Measurements from ENCODE around the gene HPRT1. TPM values are rescaled to one million over a fixed set of nuclear protein-coding genes. Genes with fewer than 3 reads are reported as not detected.
"Not testable (repeated sequence)": the region's sequence is repeated elsewhere in the genome, so short reads cannot be mapped to it uniquely, and the experiment has no call there.

HPRT1 gene
- total RNA-seq, 1 donor from 2014 or later, result 17.8 TPM

GRCh38 chrX:134461437-134461836, 1.5 kb downstream of the HPRT1 start:
- H3K36me3 Mint-ChIP-seq, result no peaks in the 10 kb centered on the region

GRCh38 chrX:134462927-134463326, 3.0 kb downstream of the HPRT1 start:
- Mint-ChIP-seq H3K27me3 (ENCODE audit: low read depth) (no peaks in the 10 kb centered on the region), H3K4me1 (peaks cover 7% of the 10 kb centered on the region), H3K27ac (no peak overlapping the region), H3K4me3 (no peak overlapping the region), H3K9me3 (peaks cover 4% of the 10 kb centered on the region), H3K36me3 (no peaks in the 10 kb centered on the region)
- no peak for DNase-seq (ENCODE audit: low spot score in 2 of 2, unreplicated experiment in 2 of 2)
- TF ChIP-seq, protein P1, sequence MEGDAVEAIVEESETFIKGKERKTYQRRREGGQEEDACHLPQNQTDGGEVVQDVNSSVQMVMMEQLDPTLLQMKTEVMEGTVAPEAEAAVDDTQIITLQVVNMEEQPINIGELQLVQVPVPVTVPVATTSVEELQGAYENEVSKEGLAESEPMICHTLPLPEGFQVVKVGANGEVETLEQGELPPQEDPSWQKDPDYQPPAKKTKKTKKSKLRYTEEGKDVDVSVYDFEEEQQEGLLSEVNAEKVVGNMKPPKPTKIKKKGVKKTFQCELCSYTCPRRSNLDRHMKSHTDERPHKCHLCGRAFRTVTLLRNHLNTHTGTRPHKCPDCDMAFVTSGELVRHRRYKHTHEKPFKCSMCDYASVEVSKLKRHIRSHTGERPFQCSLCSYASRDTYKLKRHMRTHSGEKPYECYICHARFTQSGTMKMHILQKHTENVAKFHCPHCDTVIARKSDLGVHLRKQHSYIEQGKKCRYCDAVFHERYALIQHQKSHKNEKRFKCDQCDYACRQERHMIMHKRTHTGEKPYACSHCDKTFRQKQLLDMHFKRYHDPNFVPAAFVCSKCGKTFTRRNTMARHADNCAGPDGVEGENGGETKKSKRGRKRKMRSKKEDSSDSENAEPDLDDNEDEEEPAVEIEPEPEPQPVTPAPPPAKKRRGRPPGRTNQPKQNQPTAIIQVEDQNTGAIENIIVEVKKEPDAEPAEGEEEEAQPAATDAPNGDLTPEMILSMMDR (IDR thresholded peaks at IDR 0.05; ENCODE audit: unreplicated experiment), result no peak

More at GRCh38 chrX:134461437-134461836, 1.5 kb downstream of the HPRT1 start:
- TF ChIP-seq, protein P1 (IDR thresholded peaks at IDR 0.05; ENCODE audit: unreplicated experiment), result no peak
- no peak overlapping the region for H3K4me3 Mint-ChIP-seq
- no peak overlapping the region for H3K27ac Mint-ChIP-seq
- no peak for DNase-seq (ENCODE audit: low spot score in 2 of 2, unreplicated experiment in 2 of 2)
- H3K4me1 Mint-ChIP-seq, result peaks cover 7% of the 10 kb centered on the region
- no peaks in the 10 kb centered on the region for H3K27me3 Mint-ChIP-seq (ENCODE audit: low read depth)
- H3K9me3 Mint-ChIP-seq, result peaks cover 8% of the 10 kb centered on the region

DNA sequence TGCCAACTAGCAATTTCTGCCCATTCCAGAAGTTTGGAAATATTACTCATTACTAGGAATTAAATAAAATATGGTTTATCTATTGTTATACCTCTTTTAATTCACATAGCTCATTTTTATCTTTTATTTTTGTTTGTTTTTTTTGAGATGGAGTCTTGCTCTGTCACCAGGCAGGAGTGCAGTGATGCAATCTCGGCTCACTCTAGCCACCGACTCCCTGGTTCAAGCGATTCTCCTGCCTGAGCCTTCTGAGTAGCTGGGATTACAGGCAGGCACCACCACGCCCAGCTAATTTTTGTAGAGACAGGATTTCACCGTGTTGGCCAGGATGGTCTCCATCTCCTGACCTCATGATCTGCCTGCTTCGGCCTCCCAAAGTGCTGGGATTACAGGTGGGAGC, 4.5 kb downstream of the HPRT1 start:
- H3K36me3 Mint-ChIP-seq; H3K4me1 Mint-ChIP-seq; DNase-seq (ENCODE audit: low spot score in 2 of 2, unreplicated experiment in 2 of 2); H3K27me3 Mint-ChIP-seq (ENCODE audit: low read depth); H3K27ac Mint-ChIP-seq; H3K4me3 Mint-ChIP-seq; H3K9me3 Mint-ChIP-seq: not testable (repeated sequence)

DNA sequence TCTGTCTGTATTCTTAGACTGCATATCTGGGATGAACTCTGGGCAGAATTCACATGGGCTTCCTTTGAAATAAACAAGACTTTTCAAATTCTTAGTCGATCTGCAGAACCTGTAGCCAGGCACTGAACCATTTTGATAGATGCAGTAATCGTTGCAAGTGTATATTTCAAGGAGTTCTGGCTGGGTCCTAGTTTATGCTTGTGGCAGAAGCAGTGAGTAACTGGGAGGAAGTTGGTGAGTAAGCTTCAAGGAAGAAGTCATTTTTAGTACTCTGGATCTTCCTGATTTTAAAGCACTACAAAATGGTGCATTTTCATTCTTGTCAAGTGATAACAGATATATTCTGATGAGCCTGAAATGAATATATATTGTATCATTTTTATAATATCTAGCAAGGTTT, 9.5 kb downstream of the HPRT1 start:
- Mint-ChIP-seq H3K4me3 (no peak overlapping the region), H3K9me3 (peaks cover 9% of the 10 kb centered on the region), H3K27me3 (ENCODE audit: low read depth) (no peaks in the 10 kb centered on the region), H3K4me1 (no peaks in the 10 kb centered on the region), H3K27ac (no peak overlapping the region), H3K36me3 (peaks cover 4% of the 10 kb centered on the region)
- DNase-seq (ENCODE audit: low spot score in 2 of 2, unreplicated experiment in 2 of 2), result no peak
- TF ChIP-seq, protein P1 (IDR thresholded peaks at IDR 0.05; ENCODE audit: unreplicated experiment), result no peak

- no peak for DNase-seq (ENCODE audit: low spot score in 2 of 2, unreplicated experiment in 2 of 2)
- no peaks in the 10 kb centered on the region for H3K4me1 Mint-ChIP-seq
- H3K27me3 Mint-ChIP-seq (ENCODE audit: low read depth), result no peaks in the 10 kb centered on the region
- peaks cover 5% of the 10 kb centered on the region for H3K36me3 Mint-ChIP-seq
- no peak overlapping the region for H3K27ac Mint-ChIP-seq
- H3K4me3 Mint-ChIP-seq, result no peak overlapping the region
- TF ChIP-seq, protein P1 (IDR thresholded peaks at IDR 0.05; ENCODE audit: unreplicated experiment), result no peak
- peaks cover 9% of the 10 kb centered on the region for H3K9me3 Mint-ChIP-seq
Observed at GRCh38 chrX:134470013-134470412, 10.0 kb downstream of the HPRT1 start.

DNA sequence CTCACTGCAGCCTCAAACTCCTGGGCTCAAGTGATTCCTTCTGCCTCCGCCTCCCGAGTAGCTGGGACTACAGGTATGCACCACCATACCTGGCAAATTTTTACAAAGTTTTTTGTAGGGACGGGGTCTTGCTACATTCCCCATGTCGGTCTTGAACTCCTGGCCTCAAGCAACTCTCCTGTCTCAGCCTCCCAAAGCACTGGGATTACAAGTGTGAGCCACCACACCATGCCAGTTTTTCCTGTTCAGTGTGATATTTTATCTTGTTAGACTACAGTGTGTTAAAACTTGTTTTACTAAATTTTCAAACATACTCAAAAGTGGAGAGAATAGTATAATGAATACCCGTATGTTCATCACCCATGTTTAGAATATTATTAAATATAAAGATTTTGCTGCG, 12.1 kb downstream of the HPRT1 start:
- peaks cover 2% of the 10 kb centered on the region for H3K4me1 Mint-ChIP-seq
- no peak for DNase-seq (ENCODE audit: low spot score in 2 of 2, unreplicated experiment in 2 of 2)

More for the DNA sequence above, 12.1 kb downstream of the HPRT1 start:
- H3K27ac Mint-ChIP-seq, result no peak overlapping the region
- no peak overlapping the region for H3K4me3 Mint-ChIP-seq
- H3K36me3 Mint-ChIP-seq, result peaks cover 15% of the 10 kb centered on the region
- TF ChIP-seq, protein P1 (IDR thresholded peaks at IDR 0.05; ENCODE audit: unreplicated experiment), result no peak
- peaks cover 14% of the 10 kb centered on the region for H3K9me3 Mint-ChIP-seq
- no peaks in the 10 kb centered on the region for H3K27me3 Mint-ChIP-seq (ENCODE audit: low read depth)

Data from mesothelial cell of epicardium (in vitro differentiated cells).